ENCODE data around the gene SLC13A2. TPM values are rescaled to one million over a fixed set of nuclear protein-coding genes. Genes with fewer than 3 reads are reported as not detected.

The SLC13A2 gene
- total RNA-seq, 1 experiment from 2014 or later, result not detected

- no peak overlapping the region for H4K8ac ChIP-seq (replicated peaks; ENCODE audit: insufficient read length, low read depth, low read length)
- no peak overlapping the region for H4K5ac ChIP-seq (ENCODE audit: insufficient read length, low read depth, low read length)
- no peak overlapping the region for H2BK12ac ChIP-seq (ENCODE audit: insufficient read length, low read depth, low read length)
- H3K79me1 ChIP-seq (ENCODE audit: insufficient read depth, low read depth, low read length, poor library complexity, severe bottlenecking), result no peaks in the 10 kb centered on the region
- H4K20me1 ChIP-seq (ENCODE audit: control insufficient read depth, insufficient read depth, insufficient read length), result no peaks in the 10 kb centered on the region
- H2BK15ac ChIP-seq (ENCODE audit: low read depth, low read length), result no peak overlapping the region
- H3K56ac ChIP-seq (ENCODE audit: insufficient read length, low read depth, low read length), result no peak overlapping the region
- H3K27ac Mint-ChIP-seq, result peak overlapping the region in 1 of 3 experiments; percentile 88; a peak in 1 of 7 replicates
- H3K4me1 Mint-ChIP-seq, result peaks cover 18 to 37% of the 10 kb centered on the region in 2 experiments
- H3K9ac ChIP-seq (ENCODE audit: extremely low read depth, insufficient read length, low read length), result no peak overlapping the region
- H3K4ac ChIP-seq (ENCODE audit: low read depth, low read length), result no peak overlapping the region
- no peaks in the 10 kb centered on the region for H3K27me3 ChIP-seq (ENCODE audit: insufficient read depth, low read length)
- no peak overlapping the region for H3K4me3 Mint-ChIP-seq
- no peak overlapping the region for H2BK20ac ChIP-seq (ENCODE audit: low read depth, low read length, poor library complexity, severe bottlenecking)
- H3K18ac ChIP-seq (ENCODE audit: insufficient read length, low read depth, low read length), result no peak overlapping the region
- H3K27ac ChIP-seq (ENCODE audit: insufficient read length, low read depth, low read length), result no peak overlapping the region
- H3K23ac ChIP-seq (ENCODE audit: insufficient read length, low read depth, low read length), result no peak overlapping the region
- H3K23me2 ChIP-seq (ENCODE audit: insufficient read length, low read depth, low read length, poor library complexity, severe bottlenecking), result no peaks in the 10 kb centered on the region
- H3K36me3 Mint-ChIP-seq (ENCODE audit: insufficient read depth in 1 of 3, low read depth in 3 of 3), result no peaks in the 10 kb centered on the region
- H2AK5ac ChIP-seq (ENCODE audit: insufficient read length, low read length), result no peak overlapping the region
- no peak overlapping the region for H4K91ac ChIP-seq (ENCODE audit: insufficient read length, low read depth, low read length)
- H3T11ph ChIP-seq (ENCODE audit: low read length), result no peak overlapping the region
- H3K9me3 Mint-ChIP-seq, result no peaks in the 10 kb centered on the region
- no peak for DNase-seq
- H2AFZ ChIP-seq (ENCODE audit: low read length), result no peak overlapping the region
- peaks cover 12% of the 10 kb centered on the region for H3K27me3 Mint-ChIP-seq (ENCODE audit: low read depth)
- H3K4me2 ChIP-seq (ENCODE audit: insufficient read depth, insufficient read length, low read length), result no peak overlapping the region
- no peaks in the 10 kb centered on the region for H3K9me3 ChIP-seq (ENCODE audit: control insufficient read depth, low read depth, low read length)
- H3K14ac ChIP-seq (ENCODE audit: insufficient read depth, low read length), result no peak overlapping the region
- no peak overlapping the region for H2BK5ac ChIP-seq (ENCODE audit: insufficient read length, low read length)
- H3K79me2 ChIP-seq (ENCODE audit: insufficient read depth, low read length), result no peaks in the 10 kb centered on the region
- WGBS (ENCODE audit: extremely low coverage, insufficient read length, low lambda C conversion rate), result no CpG with 5 or more reads among the region's 2 CpGs
- no peak for TF ChIP-seq CTCF (conservative IDR thresholded peaks at IDR 0.05)
- no peaks in the 10 kb centered on the region; the same call in 1 of the 2 replicates for H3K4me1 ChIP-seq (ENCODE audit: insufficient read depth, low read length)
- H2BK120ac ChIP-seq (ENCODE audit: low read depth, low read length, poor library complexity, severe bottlenecking), result no peak overlapping the region
These were observed 10.9 kb downstream of the SLC13A2 start for GRCh38 chr17:28484296-28484695.
